B cell (primary cell): ENCODE results near the gene CPNE4. TPM values are rescaled to one million over a fixed set of nuclear protein-coding genes. Genes with fewer than 3 reads are reported as not detected.

ENCODE experiments used
- ATAC-seq: fragments of 200-7000 bp; cut with Tn5 transposase; one replicate; pipeline ENCODE4 v1.10.0; 2021; ENCODE audit warnings: low read depth, mild to moderate bottlenecking, moderate number of reproducible peaks, moderate library complexity
- CTCF ChIA-PET: fragments of 350-600 bp; sonication (Branson Sonifier 250); formaldehyde crosslinking; loops from one replicate; lab custom pipeline; 2021; ENCODE audit warnings: antibody characterized with exemption, inconsistent platforms; lab: Charles Lee
- POLR2A ChIA-PET: fragments of 350-600 bp; sonication (Branson Sonifier 250); formaldehyde crosslinking; loops from one replicate; lab custom pipeline; 2021; ENCODE audit warnings: antibody characterized with exemption; lab: Charles Lee
- DNase-seq: peaks from one replicate; pipeline ENCODE4 v3.0.0; 2013
- H2AFZ ChIP-seq: 2 replicates; pipeline ENCODE4 v1.6.1; 2012; ENCODE audit warnings: mild to moderate bottlenecking, low read depth, low read length; ENCODE audit not compliant: insufficient read depth, poor library complexity, severe bottlenecking
- H3K27ac ChIP-seq, 2 donors: 1 replicate in 1 of 2; 2 replicates in 1 of 2; pipeline ENCODE4 v1.5.1; 2012 to 2013; ENCODE audit warnings: low read length in 2 of 2, mild to moderate bottlenecking in 2 of 2, moderate library complexity in 1 of 2
- H3K27me3 ChIP-seq, 4 experiments: fragments of 200-600 bp in 1 of 4; sonication (generic) in 1 of 4; replicated peaks in 1 of 4; 1 replicate in 2 of 4; 2 replicates in 2 of 4; pipeline versions ENCODE4 v1.6.1 to v1.7.0; 2013 to 2016; ENCODE audit warnings: low read length in 3 of 4, mild to moderate bottlenecking in 2 of 4, mixed read lengths in 1 of 4, moderate library complexity in 1 of 4; ENCODE audit not compliant: insufficient read depth in 4 of 4, control insufficient read depth in 3 of 4; ENCODE audit errors: control extremely low read depth in 1 of 4
- H3K36me3 ChIP-seq, 2 experiments: replicated peaks in 1 of 2; 1 replicate in 1 of 2; 2 replicates in 1 of 2; pipeline versions ENCODE4 v1.6.1 to v1.7.1; 2013; ENCODE audit warnings: low read length in 1 of 2; ENCODE audit not compliant: insufficient read depth in 2 of 2, control insufficient read depth in 1 of 2; ENCODE audit errors: control extremely low read depth in 1 of 2, extremely low read depth in 1 of 2
- H3K4me1 ChIP-seq, 2 donors: fragments of 200-600 bp in 1 of 2; sonication (generic) in 1 of 2; 1 replicate in 1 of 2; 2 replicates in 1 of 2; pipeline versions ENCODE4 v1.5.1 to v1.6.1; 2013 to 2017; ENCODE audit warnings: low read length in 2 of 2; ENCODE audit not compliant: control insufficient read depth in 2 of 2, insufficient read depth in 2 of 2
- H3K4me2 ChIP-seq: replicated peaks from 2 replicates; pipeline ENCODE3; 2012; ENCODE audit warnings: mild to moderate bottlenecking, low read depth, low read length; ENCODE audit not compliant: poor library complexity, severe bottlenecking
- H3K4me3 ChIP-seq, 5 experiments: fragments of 200-600 bp in 1 of 5; sonication (generic) in 1 of 5; 1 replicate in 3 of 5; 2 replicates in 2 of 5; pipeline versions ENCODE4 v1.5.1 to v1.7.0; 2011 to 2016; ENCODE audit warnings: low read length in 4 of 5, mild to moderate bottlenecking in 4 of 5, low read depth in 2 of 5, control low read depth in 1 of 5, moderate library complexity in 1 of 5; ENCODE audit not compliant: insufficient read depth in 1 of 5; ENCODE audit errors: control extremely low read depth in 1 of 5, extremely low read depth in 1 of 5
- H3K79me2 ChIP-seq: fragments of 200-600 bp; sonication (generic); one replicate; pipeline ENCODE4 v1.6.0; 2016; ENCODE audit warnings: low read length; ENCODE audit not compliant: control insufficient read depth, insufficient read depth
- H3K9ac ChIP-seq: fragments of 200-600 bp; sonication (generic); 2 replicates; pipeline ENCODE4 v1.6.1; 2017; ENCODE audit warnings: mild to moderate bottlenecking, low read length, moderate library complexity
- H3K9me3 ChIP-seq, 3 donors: one replicate each; pipeline versions ENCODE4 v1.6.1 to v1.7.1; 2013; ENCODE audit warnings: low read length in 2 of 3; ENCODE audit not compliant: control insufficient read depth in 2 of 3, insufficient read depth in 1 of 3; ENCODE audit errors: control extremely low read depth in 1 of 3
- H4K20me1 ChIP-seq: 2 replicates; pipeline ENCODE4 v1.6.0; 2012; ENCODE audit warnings: mild to moderate bottlenecking, low read length; ENCODE audit not compliant: insufficient read depth, control insufficient read depth, poor library complexity, severe bottlenecking
- H3K27ac Mint-ChIP-seq: one replicate; pipeline ENCODE4 v1.8.0; 2021; ENCODE audit warnings: mixed read lengths
- H3K27me3 Mint-ChIP-seq: one replicate; pipeline ENCODE4 v1.8.0; 2021; ENCODE audit warnings: mixed read lengths
- H3K4me1 Mint-ChIP-seq: one replicate; pipeline ENCODE4 v1.8.0; 2021; ENCODE audit warnings: mixed read lengths
- H3K4me3 Mint-ChIP-seq: one replicate; pipeline ENCODE4 v1.8.0; 2021; ENCODE audit warnings: mixed read lengths
- H3K9me3 Mint-ChIP-seq: one replicate; pipeline ENCODE4 v1.8.0; 2022; ENCODE audit warnings: mixed read lengths; ENCODE audit not compliant: insufficient read depth
- CTCF ChIP-seq: fragments of 200-600 bp; IDR thresholded peaks from one replicate; pipeline ENCODE4 v1.8.0; 2022; ENCODE audit warnings: antibody characterized with exemption, mild to moderate bottlenecking
- EZH2 ChIP-seq: IDR thresholded peaks from 2 replicates; pipeline ENCODE4 v1.6.1; 2012; ENCODE audit warnings: borderline replicate concordance, low read depth, mild to moderate bottlenecking, moderate library complexity, low read length; ENCODE audit not compliant: insufficient read depth, poor library complexity, severe bottlenecking
- WGBS: methylation state at CpG from one replicate; pipeline ENCODE4 v1.1.5; 2013; ENCODE audit warnings: missing lambda C conversion rate; ENCODE audit not compliant: insufficient coverage; 5-methylcytosine and 5-hydroxymethylcytosine counted together
- intact Hi-C: fragments of 100-400 bp; cut with micrococcal nuclease; formaldehyde crosslinking; loops from one replicate; pipeline ENCODE4 v1.10.0; 2022
- polyA plus RNA-seq: library from polyadenylated mRNA; depleted of rRNA; stranded (reverse); fragments of >200 nt; gene quantifications from 2 replicates; pipeline ENCODE4 v1.2.3, GENCODE V29; 2012
- total RNA-seq, 2 donors: library from RNA; stranded (reverse); fragments of 120-200 nt in 1 of 2; gene quantifications; 1 replicate in 1 of 2; 2 replicates in 1 of 2; pipeline versions ENCODE4 v1.2.3 to v1.2.4, GENCODE V29; 2013 to 2022

CPNE4 gene
- total and polyA plus RNA-seq, 2 donors (not counting 1 experiment from before 2014, with no cell fraction given), result not detected

- ATAC-seq, result no peak
- CTCF ChIA-PET, result no interaction called here
- 87% methylated on average over 4 of the region's 7 CpGs for WGBS
Measured at GRCh38 chr3:131655070-131655690, 379.6 kb downstream of the CPNE4 start.

GRCh38 chr3:131645638-131646037, 389.2 kb downstream of the CPNE4 start:
- no peak overlapping the region for H3K4me3 Mint-ChIP-seq
- DNase-seq (no peak), ATAC-seq (no peak)
- H3K4me1 Mint-ChIP-seq, result no peaks in the 10 kb centered on the region
- Histone ChIP-seq H3K4me2 (no peak overlapping the region), H4K20me1 (no peaks in the 10 kb centered on the region), H3K36me3 (no peaks in the 10 kb centered on the region), H2AFZ (no peak overlapping the region), H3K79me2 (no peaks in the 10 kb centered on the region), H3K4me3 (no peak overlapping the region), H3K27me3 (no peaks in the 10 kb centered on the region), H3K4me1 (no peaks in the 10 kb centered on the region), H3K9me3 (no peaks in the 10 kb centered on the region), H3K9ac (no peak overlapping the region), H3K27ac (no peak overlapping the region)
- H3K27ac Mint-ChIP-seq, result no peak overlapping the region
- no peaks in the 10 kb centered on the region for H3K27me3 Mint-ChIP-seq
- no peaks in the 10 kb centered on the region for H3K9me3 Mint-ChIP-seq
- POLR2A ChIA-PET, result no interaction called here
- TF ChIP-seq EZH2 (no peak), CTCF (no peak)
- CTCF ChIA-PET, result no interaction called here
- intact Hi-C loops, result no loop called here

More at GRCh38 chr3:131655070-131655690, 379.6 kb downstream of the CPNE4 start:
- no peak overlapping the region for H3K4me2 ChIP-seq
- no peaks in the 10 kb centered on the region for H3K4me1 ChIP-seq
- intact Hi-C loops, result no loop called here
- TF ChIP-seq CTCF, result no peak
- no peak for TF ChIP-seq EZH2
- no peak overlapping the region for H3K27ac ChIP-seq
- no peak overlapping the region for H3K27ac Mint-ChIP-seq
- peaks cover 3% of the 10 kb centered on the region for H3K27me3 Mint-ChIP-seq
- H3K27me3 ChIP-seq, result no peaks in the 10 kb centered on the region
- no peaks in the 10 kb centered on the region for H3K36me3 ChIP-seq
- no peak overlapping the region for H2AFZ ChIP-seq
- H3K9me3 Mint-ChIP-seq, result no peaks in the 10 kb centered on the region
- DNase-seq, result no peak
- no peak overlapping the region for H3K4me3 Mint-ChIP-seq
- no peaks in the 10 kb centered on the region for H3K79me2 ChIP-seq
- POLR2A ChIA-PET, result no interaction called here
- H3K9me3 ChIP-seq, result no peaks in the 10 kb centered on the region
- H4K20me1 ChIP-seq, result no peaks in the 10 kb centered on the region
- H3K4me3 ChIP-seq, result no peak overlapping the region
- no peaks in the 10 kb centered on the region for H3K4me1 Mint-ChIP-seq
- H3K9ac ChIP-seq, result no peak overlapping the region
